HepG2 (cell line): Measurements from ENCODE around the gene IMMP1L. TPM values are rescaled to one million over a fixed set of nuclear protein-coding genes. Genes with fewer than 3 reads are reported as not detected.
A peak's percentile ranks its signal among the peaks of the same experiment; 100 is the strongest.

Experiments
- ATAC-seq: fragments of 200-7000 bp; cut with Tn5 transposase; 3 replicates; pipeline ENCODE4 v1.9.1; 2020; ENCODE audit warnings: mild to moderate bottlenecking, moderate library complexity
- BruUV-seq: library from RNA; stranded (reverse); fragments of 400-500 nt; replicated peaks from 2 replicates; lab custom pipeline; 2021; lab: Mats Ljungman, UMichigan
- CTCF ChIA-PET: fragments of 300-600 bp; formaldehyde crosslinking; extraction: SDS; loops from one replicate; lab custom pipeline; 2021; ENCODE audit warnings: low total read pairs, inconsistent platforms, low intra/inter-chr PET ratio; lab: Yijun Ruan, JAX
- POLR2A ChIA-PET: fragments of 350-600 bp; sonication (Branson Sonifier 250); formaldehyde crosslinking; loops from one replicate; lab custom pipeline; 2020; ENCODE audit warnings: antibody characterized with exemption, inconsistent platforms; lab: Yijun Ruan, JAX
- DNase-seq: peaks from one replicate; pipeline ENCODE4 v3.0.0-alpha.2; 2015; ENCODE audit warnings: low spot score
- FAIRE-seq: peaks from 3 replicates; lab custom pipeline; 2011; peaks lifted over from hg19 to GRCh38; lab: Jason Lieb, UNC
- H2AFZ ChIP-seq: one replicate; pipeline ENCODE4 v1.6.1; 2011; ENCODE audit warnings: low read length, inconsistent platforms
- H3K27ac ChIP-seq: fragments of 300-600 bp; 3 replicates; pipeline ENCODE4 v1.8.0; 2011; ENCODE audit warnings: mixed run types, mild to moderate bottlenecking, mixed read lengths, low read length, inconsistent platforms; ENCODE audit not compliant: insufficient read depth; ENCODE audit errors: extremely low read length
- H3K27me3 ChIP-seq, 2 experiments: fragments of 200-600 bp in 1 of 2; 2 replicates in 1 of 2; 3 replicates in 1 of 2; pipeline versions ENCODE4 v1.6.0 to v1.8.0; 2011; ENCODE audit warnings: low read length in 2 of 2, mild to moderate bottlenecking in 2 of 2, moderate library complexity in 2 of 2, inconsistent platforms in 1 of 2; ENCODE audit not compliant: insufficient read depth in 2 of 2, control insufficient read depth in 1 of 2
- H3K36me3 ChIP-seq, 2 experiments: fragments of 200-600 bp in 1 of 2; replicated peaks in 1 of 2; 2 replicates in 1 of 2; 3 replicates in 1 of 2; pipeline versions ENCODE4 v1.5.1 to v1.8.0; 2011; ENCODE audit warnings: low read length in 2 of 2, inconsistent platforms in 1 of 2; ENCODE audit not compliant: insufficient read depth in 2 of 2, control insufficient read depth in 1 of 2
- H3K4me1 ChIP-seq: 2 replicates; pipeline ENCODE4 v1.5.1; 2012; ENCODE audit warnings: low read length, inconsistent platforms; ENCODE audit not compliant: insufficient read depth
- H3K4me2 ChIP-seq: 2 replicates; pipeline ENCODE4 v1.6.0; 2011; ENCODE audit warnings: low read depth, low read length, inconsistent platforms
- H3K4me3 ChIP-seq, 3 experiments: fragments of 200-600 bp in 1 of 3; sonication (generic), shearing (Covaris generic) in 1 of 3; replicated peaks in 1 of 3; 2 replicates each; pipeline ENCODE4 v1.5.1; 2011 to 2016; ENCODE audit warnings: low read length in 3 of 3, inconsistent platforms in 2 of 3, low read depth in 2 of 3, mild to moderate bottlenecking in 2 of 3, control low read depth in 1 of 3, mixed read lengths in 1 of 3; ENCODE audit not compliant: insufficient read depth in 1 of 3
- H3K79me2 ChIP-seq: one replicate; pipeline ENCODE4 v1.6.1; 2011; ENCODE audit warnings: low read length, inconsistent platforms; ENCODE audit not compliant: insufficient read depth
- H3K9ac ChIP-seq: 2 replicates; pipeline ENCODE4 v1.6.0; 2011; ENCODE audit warnings: mild to moderate bottlenecking, low read depth, low read length, inconsistent platforms; ENCODE audit not compliant: insufficient read depth
- H3K9me3 ChIP-seq: 2 replicates; pipeline ENCODE4 v1.5.1; 2012; ENCODE audit warnings: mild to moderate bottlenecking, low read length
- H4K20me1 ChIP-seq: 2 replicates; pipeline ENCODE4 v1.6.0; 2011; ENCODE audit warnings: inconsistent platforms, mild to moderate bottlenecking, low read length, moderate library complexity; ENCODE audit not compliant: insufficient read depth
- BORCS8-MEF2B ChIP-seq: sonication (generic); formaldehyde crosslinking; IDR thresholded peaks from 2 replicates; pipeline ENCODE4 v1.8.0; 2022; ENCODE audit warnings: mild to moderate bottlenecking, missing genetic modification reagents
- CTCF ChIP-seq: sonication (generic); formaldehyde crosslinking; IDR thresholded peaks from 2 replicates; pipeline ENCODE4 v1.5.0; 2020; ENCODE audit warnings: mild to moderate bottlenecking, missing genetic modification reagents, moderate library complexity
- FOXJ3 ChIP-seq: sonication (generic); formaldehyde crosslinking; IDR thresholded peaks from 2 replicates; pipeline ENCODE4 v1.4.0; 2020; ENCODE audit warnings: missing genetic modification reagents, mild to moderate bottlenecking, borderline replicate concordance
- NAIF1 ChIP-seq: sonication (generic); formaldehyde crosslinking; IDR thresholded peaks from 2 replicates; pipeline ENCODE4 v1.5.0; 2020; ENCODE audit warnings: mild to moderate bottlenecking, missing genetic modification reagents, borderline replicate concordance
- SMC3 ChIP-seq: IDR thresholded peaks from 2 replicates; pipeline ENCODE4 v1.6.1; 2011; ENCODE audit warnings: low read length, improper control_type of control experiment
- STAG1 ChIP-seq: sonication (generic); formaldehyde crosslinking; IDR thresholded peaks from 2 replicates; pipeline ENCODE4 v1.4.0; 2020; ENCODE audit warnings: missing genetic modification reagents
- TARDBP ChIP-seq: sonication (generic); formaldehyde crosslinking; IDR thresholded peaks from 2 replicates; pipeline ENCODE4 v1.8.0; 2022; ENCODE audit warnings: mild to moderate bottlenecking, missing genetic modification reagents
- ZMAT3 ChIP-seq: sonication (generic); formaldehyde crosslinking; conservative IDR thresholded peaks from 2 replicates; pipeline ENCODE4 v1.7.0; 2021; ENCODE audit warnings: missing genetic modification reagents
- WGBS: methylation state at CpG from one replicate; pipeline ENCODE4 v1.1.6; 2017; ENCODE audit warnings: low lambda C conversion rate; 5-methylcytosine and 5-hydroxymethylcytosine counted together
- in situ Hi-C: cut with HindIII; loops from 2 replicates; pipeline ENCODE4 v1.10.0; 2017; ENCODE audit warnings: low pct_unique_long_range_greater_than_20kb; ENCODE audit not compliant: extremely low pct_ligation_motif_present
- intact Hi-C: fragments of 100-400 bp; cut with micrococcal nuclease; formaldehyde crosslinking; loops from one replicate; pipeline ENCODE4 v1.10.0; 2022; ENCODE audit not compliant: unreplicated experiment
- polyA plus RNA-seq, 8 experiments: library from polyadenylated mRNA; depleted of rRNA in 3 of 8; stranded (reverse) in 7 of 8; unstranded in 1 of 8; fragments of >200 nt; fragmentation: Illumina TruSeq in 4 of 8; extraction: Trizol in 4 of 8; gene quantifications; 2 replicates each; pipeline versions ENCODE4 v1.2.1 to v1.2.3, GENCODE V29; 2011 to 2016; ENCODE audit warnings: low read depth in 4 of 8, missing spikeins in 1 of 8, mixed read lengths in 1 of 8; ENCODE audit not compliant: insufficient read depth in 1 of 8
- total RNA-seq, 5 experiments: library from RNA; depleted of rRNA; stranded (reverse); fragments of >200 nt; fragmentation: Illumina TruSeq; extraction: Trizol; gene quantifications; 2 replicates each; pipeline ENCODE4 v1.2.3, GENCODE V29; 2016; ENCODE audit warnings: low read depth in 1 of 5
- TF ChIP-seq, protein P1 (sequence below): sonication (generic); formaldehyde crosslinking; IDR thresholded peaks from 2 replicates; pipeline ENCODE4 v1.4.0; 2020; ENCODE audit warnings: missing genetic modification reagents, low read depth, mild to moderate bottlenecking, borderline replicate concordance
- TF ChIP-seq, protein P2 (sequence below): sonication (generic); formaldehyde crosslinking; IDR thresholded peaks from 2 replicates; pipeline ENCODE4 v1.4.0; 2020; ENCODE audit warnings: missing genetic modification reagents, mild to moderate bottlenecking, borderline replicate concordance

The IMMP1L gene
- total and polyA plus RNA-seq, 2 of the 13 experiments (the other 11 are each of a cell fraction or from before 2014, with no cell fraction given), result 42.4 to 57.9 TPM

GRCh38 chr11:31397239-31397834 lies 112.1 kb downstream of the IMMP1L start:
- DNase-seq, result peak; percentile 18

More at GRCh38 chr11:31397239-31397834, 112.1 kb downstream of the IMMP1L start:
- ChIA-PET CTCF (interaction anchor here (0.7 to 2.4 kb wide), 5 partner anchors 111 to 779 kb away, joined by 3 to 26 read pairs (median 4); no protein-coding TSS in a partner anchor), POLR2A (no interaction called here)
- BruUV-seq, result no TSS peak
- Histone ChIP-seq H3K9me3 (peaks cover 10% of the 10 kb centered on the region; the same call in 1 of the 2 replicates), H3K27me3 (no peaks in the 10 kb centered on the region), H3K4me2 (no peak overlapping the region), H3K79me2 (no peaks in the 10 kb centered on the region), H3K27ac (no peak overlapping the region), H4K20me1 (no peaks in the 10 kb centered on the region), H3K4me1 (no peaks in the 10 kb centered on the region), H2AFZ (no peak overlapping the region), H3K36me3 (no peaks in the 10 kb centered on the region)
- FAIRE-seq (no peak), ATAC-seq (peak; percentile 56; the same call in 2 of the 3 replicates)
- WGBS, result 47% methylated on average over 5 of the region's 5 CpGs
- in situ Hi-C loops, result loop anchor here (5.0 to 25.0 kb wide), 3 partner anchors 475 to 765 kb away; no protein-coding TSS in a partner anchor
- TF ChIP-seq ZMAT3 (no peak), CTCF (CRISPR knock-in tag) (peak; percentile 66), FOXJ3 (CRISPR knock-in tag) (no peak), NAIF1 (CRISPR knock-in tag) (no peak), BORCS8-MEF2B (CRISPR knock-in tag) (no peak), SMC3 (peak; percentile 30; the same call in 1 of the 2 replicates), TARDBP (no peak), STAG1 (CRISPR knock-in tag) (peak; percentile 68)
- TF ChIP-seq, protein P1, sequence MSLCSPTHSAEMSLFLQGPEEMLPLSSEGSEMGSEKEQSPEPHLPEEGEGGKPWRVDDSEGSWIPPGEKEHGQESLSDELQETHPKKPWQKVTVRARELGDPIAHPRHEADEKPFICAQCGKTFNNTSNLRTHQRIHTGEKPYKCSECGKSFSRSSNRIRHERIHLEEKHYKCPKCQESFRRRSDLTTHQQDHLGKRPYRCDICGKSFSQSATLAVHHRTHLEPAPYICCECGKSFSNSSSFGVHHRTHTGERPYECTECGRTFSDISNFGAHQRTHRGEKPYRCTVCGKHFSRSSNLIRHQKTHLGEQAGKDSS (CRISPR knock-in tag), result no peak
- TF ChIP-seq, protein P2, sequence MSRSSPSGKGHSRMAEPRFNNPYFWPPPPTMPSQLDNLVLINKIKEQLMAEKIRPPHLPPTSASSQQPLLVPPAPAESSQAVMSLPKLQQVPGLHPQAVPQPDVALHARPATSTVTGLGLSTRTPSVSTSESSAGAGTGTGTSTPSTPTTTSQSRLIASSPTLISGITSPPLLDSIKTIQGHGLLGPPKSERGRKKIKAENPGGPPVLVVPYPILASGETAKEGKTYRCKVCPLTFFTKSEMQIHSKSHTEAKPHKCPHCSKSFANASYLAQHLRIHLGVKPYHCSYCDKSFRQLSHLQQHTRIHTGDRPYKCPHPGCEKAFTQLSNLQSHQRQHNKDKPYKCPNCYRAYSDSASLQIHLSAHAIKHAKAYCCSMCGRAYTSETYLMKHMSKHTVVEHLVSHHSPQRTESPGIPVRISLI (CRISPR knock-in tag), result peak; percentile 96
- TF ChIP-seq, all 625 proteins: peak for 4
- no peak overlapping the region for H3K4me3 ChIP-seq
- H3K9ac ChIP-seq, result no peak overlapping the region
- intact Hi-C loops, result loop anchor here (1.0 to 5.0 kb wide), 4 partner anchors 243 to 775 kb away; no protein-coding TSS in a partner anchor
